ENCODE measurements around the gene DOP1A. TPM values are rescaled to one million over a fixed set of nuclear protein-coding genes. Genes with fewer than 3 reads are reported as not detected.

DOP1A gene
- total and polyA plus RNA-seq, 3 donors from 2014 or later = 31.4 to 72.7 (median 68.7) TPM

DNA sequence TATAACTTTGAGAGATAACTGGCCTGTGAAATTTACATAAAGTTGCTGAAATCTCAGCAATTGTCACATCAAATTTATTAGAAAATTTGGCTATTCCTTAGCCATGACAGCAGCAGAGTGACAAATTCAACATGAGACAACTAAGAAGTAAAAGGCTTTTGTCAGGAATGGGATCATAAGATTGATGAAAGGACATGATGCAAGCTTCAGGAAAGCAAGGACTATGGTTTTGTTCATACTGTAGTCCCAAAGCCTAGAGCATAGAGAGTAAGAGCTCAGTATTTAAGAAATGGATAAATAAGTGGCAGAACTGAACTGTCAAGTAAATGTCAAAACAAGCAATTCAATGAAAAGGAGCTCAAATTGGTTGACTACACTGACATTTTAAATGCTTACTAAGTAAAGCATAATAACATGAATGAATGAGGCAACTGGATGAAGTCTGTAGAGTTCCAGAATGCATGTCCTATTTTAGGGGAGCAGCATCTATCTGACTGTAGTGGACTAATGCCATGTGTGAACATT lies 113.0 kb downstream of the DOP1A start:
- DNase-seq = no peak
- Histone ChIP-seq H3K4me1 (no peaks in the 10 kb centered on the region), H3K27ac (no peak overlapping the region), H3K9me3 (no peaks in the 10 kb centered on the region), H3K4me3 (no peak overlapping the region), H3K36me3 (ENCODE audit: low read depth, missing control alignments) (no peaks in the 10 kb centered on the region), H3K27me3 (no peaks in the 10 kb centered on the region)
- intact Hi-C loops (cut with DNase I; ENCODE audit: low total_unique reads) = no loop called here
- TF ChIP-seq POLR2A (IDR thresholded peaks at IDR 0.05) (no peak), CTCF (IDR thresholded peaks at IDR 0.05) (no peak)

- no peaks in the 10 kb centered on the region for H3K36me3 ChIP-seq (ENCODE audit: low read depth, missing control alignments)
- H3K4me3 ChIP-seq = no peak overlapping the region
- H3K27me3 ChIP-seq = no peaks in the 10 kb centered on the region
- 91 to 93% methylated on average over 1 of the region's 1 CpG for WGBS, 2 donors
- H3K4me1 ChIP-seq = no peaks in the 10 kb centered on the region
- H3K27ac ChIP-seq = no peak overlapping the region
- no peak for DNase-seq
- TF ChIP-seq POLR2A (IDR thresholded peaks at IDR 0.05) = no peak
- TF ChIP-seq CTCF (IDR thresholded peaks at IDR 0.05) = no peak
- no peaks in the 10 kb centered on the region for H3K9me3 ChIP-seq
- intact Hi-C loops (cut with DNase I; ENCODE audit: low total_unique reads) = no loop called here
Observed at GRCh38 chr6:83182114-83182513, 114.6 kb downstream of the DOP1A start.

DNA sequence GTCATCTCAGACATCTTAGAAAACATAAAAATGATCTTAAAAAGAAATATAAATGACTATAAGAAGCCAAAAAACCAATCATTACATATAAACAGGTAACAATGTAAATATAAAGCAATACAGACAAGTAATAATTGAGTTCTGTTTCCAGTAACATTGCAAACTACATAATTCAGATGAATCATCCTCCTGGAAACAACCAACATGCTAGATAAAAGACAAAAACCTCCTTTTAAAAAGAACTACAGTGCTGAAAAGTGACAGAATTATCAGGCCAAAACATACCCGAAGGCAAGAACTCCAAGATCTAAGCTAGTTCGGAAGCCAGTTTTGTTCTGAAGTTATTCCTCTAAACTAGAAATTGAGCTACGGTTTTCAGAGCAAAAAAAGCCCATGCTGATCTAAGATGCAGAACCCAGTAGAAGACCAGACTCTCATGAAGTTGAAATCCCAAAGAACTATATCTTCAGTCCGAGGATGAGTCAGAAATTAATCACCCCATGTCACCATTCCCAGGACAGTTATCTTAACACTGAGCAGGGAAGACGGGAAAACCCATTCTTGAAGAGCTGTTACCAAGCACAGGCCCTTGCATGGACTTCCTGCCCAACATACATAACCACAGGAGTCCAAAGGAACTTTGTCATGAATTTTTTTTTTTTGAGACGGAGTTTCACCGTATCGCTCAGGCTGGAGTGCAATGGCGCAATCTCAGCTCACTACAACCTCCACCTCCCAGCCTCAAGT lies 115.8 kb downstream of the DOP1A start:
- H3K4me3 ChIP-seq = no peak overlapping the region
- intact Hi-C loops (cut with DNase I; ENCODE audit: low total_unique reads) = no loop called here
- TF ChIP-seq CTCF (IDR thresholded peaks at IDR 0.05) (no peak), POLR2A (IDR thresholded peaks at IDR 0.05) (no peak)

DNA sequence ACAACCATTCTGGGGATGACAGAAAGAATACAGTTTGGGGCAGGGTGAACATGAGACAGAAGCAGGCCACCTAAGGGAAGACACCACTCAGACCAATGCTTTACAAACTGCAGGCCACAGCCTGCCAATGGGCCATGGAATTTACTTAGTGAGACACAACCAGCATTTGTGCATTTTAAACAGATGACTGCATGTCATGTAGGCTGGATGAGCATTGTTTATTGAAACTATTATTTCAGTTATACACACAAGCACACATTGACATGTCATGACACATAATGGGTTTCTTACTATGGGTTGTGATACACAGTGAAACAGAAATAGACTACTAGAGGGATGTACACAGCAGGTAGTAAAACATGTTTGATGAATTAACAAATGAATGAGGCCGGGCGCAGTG lies 117.6 kb downstream of the DOP1A start:
- H3K4me1 ChIP-seq = no peaks in the 10 kb centered on the region
- TF ChIP-seq CTCF (IDR thresholded peaks at IDR 0.05) (no peak), POLR2A (IDR thresholded peaks at IDR 0.05) (no peak)

More for the DNA sequence above, 115.8 kb downstream of the DOP1A start:
- WGBS, 2 donors = 54 to 67% methylated on average over 8 to 9 of the region's 9 CpGs
- H3K4me1 ChIP-seq = no peaks in the 10 kb centered on the region
- H3K36me3 ChIP-seq (ENCODE audit: low read depth, missing control alignments) = no peaks in the 10 kb centered on the region
- DNase-seq = no peak
- peak overlapping the region in 1 of 2 donors; percentile 31 for H3K27ac ChIP-seq
- H3K27me3 ChIP-seq = no peaks in the 10 kb centered on the region
- no peaks in the 10 kb centered on the region for H3K9me3 ChIP-seq

DNA sequence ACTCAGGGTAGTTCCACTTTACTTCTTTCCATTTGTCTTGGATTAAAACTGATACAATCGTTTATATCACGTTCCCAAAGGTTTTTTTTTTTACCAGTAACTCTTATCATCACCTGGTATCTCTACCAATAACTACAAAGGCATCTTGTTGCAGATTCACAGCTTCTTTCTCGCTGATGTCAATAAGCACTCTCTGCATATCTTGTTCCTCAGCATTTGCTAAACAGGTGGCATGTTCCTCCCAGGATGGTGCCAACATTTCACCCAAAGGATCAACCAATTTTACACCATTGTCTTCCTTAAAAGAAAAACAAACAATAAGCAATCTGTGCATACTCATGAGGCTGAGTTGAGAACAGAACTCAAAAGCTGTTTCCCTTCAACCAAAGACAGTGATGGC lies 121.0 kb downstream of the DOP1A start:
- DNase-seq = no peak
- Histone ChIP-seq H3K4me1 (no peaks in the 10 kb centered on the region), H3K9me3 (no peaks in the 10 kb centered on the region), H3K4me3 (no peak overlapping the region), H3K27me3 (no peaks in the 10 kb centered on the region), H3K36me3 (ENCODE audit: low read depth, missing control alignments) (no peaks in the 10 kb centered on the region), H3K27ac (no peak overlapping the region)
- intact Hi-C loops (cut with DNase I; ENCODE audit: low total_unique reads) = no loop called here
- WGBS, 2 donors = 68% methylated on average over 3 of the region's 3 CpGs
- TF ChIP-seq POLR2A (IDR thresholded peaks at IDR 0.05) (no peak), CTCF (IDR thresholded peaks at IDR 0.05) (no peak)

More for the DNA sequence above, 117.6 kb downstream of the DOP1A start:
- Histone ChIP-seq H3K36me3 (ENCODE audit: low read depth, missing control alignments) (no peaks in the 10 kb centered on the region), H3K27me3 (no peaks in the 10 kb centered on the region), H3K27ac (no peak overlapping the region), H3K4me3 (no peak overlapping the region), H3K9me3 (no peaks in the 10 kb centered on the region)
- intact Hi-C loops (cut with DNase I; ENCODE audit: low total_unique reads) = no loop called here
- no peak for DNase-seq
- WGBS, 2 donors = 87 to 95% methylated on average over 2 of the region's 2 CpGs

Measured in testis (tissue), 3 donors.